GM23248 (cell line): ENCODE measurements around the gene VIM. TPM values are rescaled to one million over a fixed set of nuclear protein-coding genes. Genes with fewer than 3 reads are reported as not detected.

Source experiments
- DNase-seq: peaks from one replicate; pipeline ENCODE4 v3.0.0-alpha.2; 2015
- H2AFZ ChIP-seq: fragments of 200-600 bp; sonication (generic); 2 replicates; pipeline ENCODE4 v1.6.1; 2016; ENCODE audit warnings: antibody characterized with exemption
- H3F3A ChIP-seq: fragments of 200-600 bp; sonication (generic); 2 replicates; pipeline ENCODE4 v1.6.1; 2016; ENCODE audit warnings: mild to moderate bottlenecking, antibody characterized with exemption, mixed run types; ENCODE audit not compliant: insufficient read depth
- H3K27ac ChIP-seq: fragments of 200-600 bp; sonication (generic); 2 replicates; pipeline ENCODE4 v1.5.1; 2016; ENCODE audit warnings: mild to moderate bottlenecking
- H3K27me3 ChIP-seq: fragments of 200-600 bp; sonication (generic); replicated peaks from 2 replicates; pipeline ENCODE4 v1.6.1; 2016; ENCODE audit warnings: mild to moderate bottlenecking; ENCODE audit not compliant: insufficient read depth
- H3K36me3 ChIP-seq: fragments of 200-600 bp; sonication (generic); 2 replicates; pipeline ENCODE4 v1.6.1; 2016; ENCODE audit warnings: low read depth, mild to moderate bottlenecking
- H3K4me1 ChIP-seq: fragments of 200-600 bp; sonication (generic); 2 replicates; pipeline ENCODE4 v1.6.1; 2016; ENCODE audit warnings: mild to moderate bottlenecking; ENCODE audit not compliant: insufficient read depth
- H3K4me2 ChIP-seq: fragments of 200-600 bp; sonication (generic); one replicate; pipeline ENCODE4 v1.6.1; 2016; ENCODE audit warnings: mild to moderate bottlenecking; ENCODE audit not compliant: unreplicated experiment
- H3K4me3 ChIP-seq: fragments of 200-600 bp; sonication (generic); 2 replicates; pipeline ENCODE4 v1.5.1; 2016; ENCODE audit warnings: mild to moderate bottlenecking
- H3K79me2 ChIP-seq: fragments of 200-600 bp; sonication (generic); 2 replicates; pipeline ENCODE4 v1.6.1; 2016; ENCODE audit warnings: mild to moderate bottlenecking; ENCODE audit not compliant: insufficient read depth
- H3K9ac ChIP-seq: fragments of 200-600 bp; sonication (generic); 2 replicates; pipeline ENCODE4 v1.6.1; 2016; ENCODE audit warnings: mild to moderate bottlenecking
- H3K9me2 ChIP-seq: fragments of 200-600 bp; sonication (generic); 2 replicates; pipeline ENCODE4 v1.6.1; 2016; ENCODE audit warnings: mixed run types, mild to moderate bottlenecking, moderate library complexity; ENCODE audit not compliant: insufficient read depth
- H3K9me3 ChIP-seq: fragments of 200-600 bp; sonication (generic); one replicate; pipeline ENCODE4 v1.6.1; 2017; ENCODE audit warnings: low read depth
- H4K20me1 ChIP-seq: fragments of 200-600 bp; sonication (generic); 2 replicates; pipeline ENCODE4 v1.6.0; 2016; ENCODE audit not compliant: insufficient read depth
- EZH2 ChIP-seq: fragments of 200-600 bp; sonication (generic); IDR thresholded peaks from 2 replicates; pipeline ENCODE4 v1.6.1; 2018; ENCODE audit warnings: antibody characterized with exemption, mild to moderate bottlenecking; ENCODE audit not compliant: insufficient read depth, poor library complexity, severe bottlenecking
- EZH2phosphoT487 ChIP-seq: fragments of 200-600 bp; sonication (generic); IDR thresholded peaks from 2 replicates; pipeline ENCODE4 v1.6.1; 2018; ENCODE audit warnings: antibody characterized with exemption, moderate library complexity, mild to moderate bottlenecking, low read depth; ENCODE audit not compliant: insufficient read depth
- WGBS, 2 experiments: methylation state at CpG; one replicate each; pipeline ENCODE4 v1.1.6; 2015 to 2017; ENCODE audit warnings: low lambda C conversion rate in 2 of 2, low coverage in 1 of 2; ENCODE audit errors: missing lambda C conversion rate in 2 of 2; 5-methylcytosine and 5-hydroxymethylcytosine counted together
- in situ Hi-C: fragments of 300-500 bp; cut with MboI; formaldehyde crosslinking; loops from 2 replicates; pipeline ENCODE4 v1.15.0; 2020
- polyA plus RNA-seq: library from polyadenylated mRNA; unstranded; fragments of >200 nt; fragmentation: Nextera tagmentation; extraction: Ambion mirVana; gene quantifications from 2 replicates; pipeline ENCODE4 v1.2.1, GENCODE V29; 2016
- total RNA-seq: library from RNA; depleted of rRNA; stranded (reverse); fragments of >200 nt; shearing (Covaris generic); gene quantifications from 2 replicates; pipeline ENCODE4 v1.2.3, GENCODE V29; 2014

VIM gene
- total and polyA plus RNA-seq, 2 experiments from 2014 or later = 3,784 to 10,031 TPM

DNA sequence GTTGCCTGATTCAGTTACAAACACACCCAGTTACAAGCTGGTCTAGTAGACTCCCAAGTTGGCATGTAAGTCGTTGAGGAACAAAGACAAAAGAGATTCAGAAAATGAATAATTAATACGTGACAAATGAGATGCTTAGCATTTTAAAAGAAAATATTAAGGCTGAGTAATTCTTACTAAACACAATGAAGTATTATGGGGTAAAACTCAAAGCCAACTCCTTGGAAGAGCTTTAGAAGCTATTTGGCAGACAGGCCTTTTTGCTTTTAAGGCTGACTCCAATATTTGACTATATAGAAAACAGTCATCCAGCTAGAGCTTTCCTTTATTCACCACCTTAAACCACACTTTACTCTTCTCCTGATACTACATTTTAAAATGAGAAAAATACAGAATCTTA lies 32.0 kb upstream of the VIM start:
- no peak overlapping the region for H3K4me3 ChIP-seq
- peak overlapping the region; percentile 53 for H2AFZ ChIP-seq
- DNase-seq = peak; percentile 52
- in situ Hi-C loops = no loop called here
- H4K20me1 ChIP-seq = no peaks in the 10 kb centered on the region
- H3K9me3 ChIP-seq = no peaks in the 10 kb centered on the region
- no peaks in the 10 kb centered on the region for H3K36me3 ChIP-seq
- WGBS, 2 experiments = 12 to 18% methylated on average over 2 of the region's 2 CpGs
- H3K79me2 ChIP-seq = peaks cover 77% of the 10 kb centered on the region
- peak overlapping the region; percentile 50 for H3K27ac ChIP-seq
- H3K4me2 ChIP-seq = peak overlapping the region; percentile 14
- H3K9me2 ChIP-seq = no peaks in the 10 kb centered on the region
- TF ChIP-seq EZH2phosphoT487 (no peak), EZH2 (no peak)
- H3K27me3 ChIP-seq = no peaks in the 10 kb centered on the region
- H3K4me1 ChIP-seq = peaks cover 34% of the 10 kb centered on the region
- peaks cover 36% of the 10 kb centered on the region for H3F3A ChIP-seq
- H3K9ac ChIP-seq = peak overlapping the region; percentile 39

DNA sequence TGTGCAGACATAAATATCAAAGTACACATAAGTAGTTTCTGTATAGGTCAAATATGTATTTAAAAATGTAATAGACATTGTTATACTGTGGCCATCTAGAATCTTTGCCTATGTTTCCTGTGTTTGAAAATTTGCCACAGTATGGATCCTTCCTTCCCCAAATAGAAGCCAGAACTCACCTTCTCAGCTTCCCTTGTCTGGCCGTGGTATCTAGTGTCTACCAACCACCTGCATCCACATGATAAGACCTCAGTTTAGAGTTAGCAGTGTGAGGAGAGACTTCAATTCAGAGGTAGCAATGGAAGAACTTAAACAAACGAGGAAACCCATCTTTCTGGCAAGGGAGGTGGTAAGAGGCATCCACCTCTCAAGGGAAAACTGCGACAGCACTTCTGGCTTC lies 31.5 kb upstream of the VIM start:
- H3K4me2 ChIP-seq = no peak overlapping the region
- H3K9me3 ChIP-seq = no peaks in the 10 kb centered on the region
- H3K4me3 ChIP-seq = no peak overlapping the region
- in situ Hi-C loops = no loop called here
- peak overlapping the region; percentile 50 for H3K27ac ChIP-seq
- H3K36me3 ChIP-seq = no peaks in the 10 kb centered on the region
- peak overlapping the region; percentile 39 for H3K9ac ChIP-seq
- H2AFZ ChIP-seq = peak overlapping the region; percentile 53
- TF ChIP-seq EZH2phosphoT487 = no peak
- TF ChIP-seq EZH2 = no peak
- H4K20me1 ChIP-seq = no peaks in the 10 kb centered on the region
- peaks cover 35% of the 10 kb centered on the region for H3K4me1 ChIP-seq
- no peaks in the 10 kb centered on the region for H3K27me3 ChIP-seq
- WGBS, 2 experiments = 76 to 82% methylated on average over 3 of the region's 3 CpGs
- DNase-seq = no peak
- peaks cover 36% of the 10 kb centered on the region for H3F3A ChIP-seq
- H3K79me2 ChIP-seq = peaks cover 78% of the 10 kb centered on the region
- H3K9me2 ChIP-seq = no peaks in the 10 kb centered on the region

DNA sequence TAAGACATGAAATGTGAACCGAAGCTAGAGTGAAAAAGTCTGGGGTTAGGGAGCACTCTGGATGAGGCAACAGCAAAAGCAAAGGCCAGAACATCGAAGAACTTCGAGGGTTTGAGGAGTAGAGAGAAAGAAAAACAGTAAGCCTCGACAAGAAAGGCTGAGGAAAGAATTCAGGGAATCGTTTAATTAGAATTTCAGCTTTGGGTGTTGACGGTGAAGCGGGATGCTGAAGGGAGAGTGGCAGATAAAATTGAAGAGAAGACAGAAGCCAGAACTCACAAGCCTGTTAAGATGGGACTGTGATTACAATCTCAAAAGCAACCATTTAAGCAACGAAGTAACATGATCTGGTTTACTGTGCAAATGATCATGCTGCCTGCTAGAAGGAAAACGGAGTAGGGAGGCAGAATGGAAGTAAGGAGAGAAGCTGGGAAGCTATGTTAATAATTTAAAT lies 28.7 kb upstream of the VIM start:
- H2AFZ ChIP-seq = peak overlapping the region; percentile 84
- H3K9me3 ChIP-seq = no peaks in the 10 kb centered on the region
- peaks cover 55% of the 10 kb centered on the region for H3K79me2 ChIP-seq
- no peaks in the 10 kb centered on the region for H3K27me3 ChIP-seq
- in situ Hi-C loops = no loop called here
- peak; percentile 74 for DNase-seq
- H3K36me3 ChIP-seq = no peaks in the 10 kb centered on the region
- H3K9me2 ChIP-seq = no peaks in the 10 kb centered on the region
- peak overlapping the region; percentile 84 for H3K4me3 ChIP-seq
- WGBS, 2 experiments = 1 to 2% methylated on average over 9 of the region's 9 CpGs
- H3K27ac ChIP-seq = peak overlapping the region; percentile 100
- peaks cover 47% of the 10 kb centered on the region for H3F3A ChIP-seq
- peaks cover 43% of the 10 kb centered on the region for H3K4me1 ChIP-seq
- H3K9ac ChIP-seq = peak overlapping the region; percentile 99
- peak overlapping the region; percentile 99 for H3K4me2 ChIP-seq
- TF ChIP-seq EZH2 (no peak), EZH2phosphoT487 (no peak)
- no peaks in the 10 kb centered on the region for H4K20me1 ChIP-seq

DNA sequence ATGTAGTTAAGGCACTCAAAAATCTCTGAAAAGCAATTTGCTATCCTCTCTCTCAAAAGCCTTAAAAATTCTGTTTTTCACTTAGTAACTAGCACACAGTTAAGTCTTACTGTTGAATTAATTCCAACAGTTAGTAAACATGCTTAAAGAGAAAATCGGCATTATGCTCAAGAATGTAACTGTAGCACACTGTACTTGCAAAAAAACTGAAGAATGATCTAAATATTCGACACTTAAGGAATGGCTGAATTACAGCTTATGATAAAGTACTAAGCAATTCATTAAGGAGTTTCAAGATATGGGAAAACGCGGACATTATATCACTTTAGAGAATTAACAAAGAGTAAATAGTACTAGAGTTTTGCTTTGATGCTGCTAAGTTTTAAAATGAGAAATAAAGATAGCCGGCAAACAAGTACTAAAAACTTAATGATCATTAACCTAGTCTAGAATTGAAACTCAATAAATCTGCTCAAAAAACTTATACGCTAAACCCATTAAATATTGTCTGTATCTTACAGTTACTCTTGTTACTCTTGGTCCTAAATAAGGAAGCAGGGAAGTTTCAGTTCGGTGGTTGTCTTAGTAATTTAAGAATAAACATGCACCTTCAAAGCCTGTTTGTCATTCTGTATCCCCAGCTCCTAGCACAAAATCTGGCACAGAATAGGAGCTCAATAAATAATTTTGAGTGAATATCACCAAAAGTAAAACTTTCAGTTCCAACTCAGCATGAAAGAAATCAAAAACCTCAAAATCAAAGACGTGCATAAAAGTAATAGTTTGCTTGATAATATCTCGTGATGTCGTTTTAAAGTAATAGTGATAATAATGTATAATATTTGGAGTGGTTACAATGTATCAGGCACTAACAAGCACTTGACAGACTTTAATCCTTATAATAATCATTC lies 27.8 kb upstream of the VIM start:
- peaks cover 49% of the 10 kb centered on the region for H3K79me2 ChIP-seq
- TF ChIP-seq EZH2 = no peak
- TF ChIP-seq EZH2phosphoT487 = no peak
- no peaks in the 10 kb centered on the region for H4K20me1 ChIP-seq
- H3K4me1 ChIP-seq = peaks cover 43% of the 10 kb centered on the region
- H3K9ac ChIP-seq = peak overlapping the region; percentile 99
- H3K27me3 ChIP-seq = no peaks in the 10 kb centered on the region
- no peaks in the 10 kb centered on the region for H3K36me3 ChIP-seq
- H3K9me3 ChIP-seq = no peaks in the 10 kb centered on the region
- peak overlapping the region; percentile 84 for H3K4me3 ChIP-seq
- 1 to 2% methylated on average over 10 of the region's 10 CpGs for WGBS, 2 experiments
- peak; percentile 63 for DNase-seq
- H2AFZ ChIP-seq = peak overlapping the region; percentile 84
- in situ Hi-C loops = no loop called here
- H3K4me2 ChIP-seq = peak overlapping the region; percentile 99
- H3K27ac ChIP-seq = peak overlapping the region; percentile 100
- H3F3A ChIP-seq = peaks cover 49% of the 10 kb centered on the region
- H3K9me2 ChIP-seq = no peaks in the 10 kb centered on the region
